ENCODE results near the gene LPP. TPM values are rescaled to one million over a fixed set of nuclear protein-coding genes. Genes with fewer than 3 reads are reported as not detected.
"Not testable (repeated sequence)": the region's sequence is repeated elsewhere in the genome, so short reads cannot be mapped to it uniquely, and the experiment has no call there.

Gene LPP
- total RNA-seq, 1 donor from 2014 or later: 14.2 TPM

- Histone ChIP-seq H3K36me3 (ENCODE audit: control insufficient read depth, insufficient read depth, low read length) (no peaks in the 10 kb centered on the region), H3K27me3 (ENCODE audit: control insufficient read depth, insufficient read depth, low read length) (no peaks in the 10 kb centered on the region), H3K4me3 (ENCODE audit: low read depth, low read length) (no peak overlapping the region)
- DNase-seq (ENCODE audit: low read depth) (no peak), FAIRE-seq (no peak)
- TF ChIP-seq CTCF (IDR thresholded peaks at IDR 0.05; ENCODE audit: insufficient read depth, low read length, severe bottlenecking): no peak
Observed at GRCh38 chr3:188700501-188700900, 546.5 kb downstream of the LPP start.

- Histone ChIP-seq H3K27me3 (ENCODE audit: control insufficient read depth, insufficient read depth, low read length) (no peaks in the 10 kb centered on the region), H3K4me3 (ENCODE audit: low read depth, low read length) (no peak overlapping the region), H3K36me3 (ENCODE audit: control insufficient read depth, insufficient read depth, low read length) (no peaks in the 10 kb centered on the region)
- TF ChIP-seq CTCF (IDR thresholded peaks at IDR 0.05; ENCODE audit: insufficient read depth, low read length, severe bottlenecking): no peak
- no peak for FAIRE-seq
- no peak for DNase-seq (ENCODE audit: low read depth)
Observed at GRCh38 chr3:188700918-188701317, 547.0 kb downstream of the LPP start.

GRCh38 chr3:188701485-188701969 lies 547.6 kb downstream of the LPP start:
- no peaks in the 10 kb centered on the region for H3K27me3 ChIP-seq (ENCODE audit: control insufficient read depth, insufficient read depth, low read length)
- H3K36me3 ChIP-seq (ENCODE audit: control insufficient read depth, insufficient read depth, low read length): no peaks in the 10 kb centered on the region
- no peak for TF ChIP-seq CTCF (IDR thresholded peaks at IDR 0.05; ENCODE audit: insufficient read depth, low read length, severe bottlenecking)
- no peak for DNase-seq (ENCODE audit: low read depth)
- no peak overlapping the region for H3K4me3 ChIP-seq (ENCODE audit: low read depth, low read length)
- FAIRE-seq: no peak

GRCh38 chr3:188702028-188702427 lies 548.1 kb downstream of the LPP start:
- not testable (repeated sequence) for DNase-seq (ENCODE audit: low read depth); H3K36me3 ChIP-seq (ENCODE audit: control insufficient read depth, insufficient read depth, low read length); FAIRE-seq; H3K27me3 ChIP-seq (ENCODE audit: control insufficient read depth, insufficient read depth, low read length); H3K4me3 ChIP-seq (ENCODE audit: low read depth, low read length)

GRCh38 chr3:188706176-188706575 lies 552.2 kb downstream of the LPP start:
- no peaks in the 10 kb centered on the region for H3K27me3 ChIP-seq (ENCODE audit: control insufficient read depth, insufficient read depth, low read length)
- FAIRE-seq: no peak
- TF ChIP-seq CTCF (IDR thresholded peaks at IDR 0.05; ENCODE audit: insufficient read depth, low read length, severe bottlenecking): no peak

GRCh38 chr3:188706599-188706998 lies 552.6 kb downstream of the LPP start:
- DNase-seq (ENCODE audit: low read depth) (no peak), FAIRE-seq (no peak)
- no peak overlapping the region for H3K4me3 ChIP-seq (ENCODE audit: low read depth, low read length)
- H3K36me3 ChIP-seq (ENCODE audit: control insufficient read depth, insufficient read depth, low read length): no peaks in the 10 kb centered on the region
- no peak for TF ChIP-seq CTCF (IDR thresholded peaks at IDR 0.05; ENCODE audit: insufficient read depth, low read length, severe bottlenecking)
- no peaks in the 10 kb centered on the region for H3K27me3 ChIP-seq (ENCODE audit: control insufficient read depth, insufficient read depth, low read length)

More at GRCh38 chr3:188706176-188706575, 552.2 kb downstream of the LPP start:
- peak; percentile 13 for DNase-seq (ENCODE audit: low read depth)
- Histone ChIP-seq H3K36me3 (ENCODE audit: control insufficient read depth, insufficient read depth, low read length) (no peaks in the 10 kb centered on the region), H3K4me3 (ENCODE audit: low read depth, low read length) (no peak overlapping the region)
